H9 (cell line): ENCODE data around the gene MASP2. TPM values are rescaled to one million over a fixed set of nuclear protein-coding genes. Genes with fewer than 3 reads are reported as not detected.

Source experiments
- DNase-seq: peaks from one replicate; pipeline ENCODE4 v3.0.0-alpha.2; 2017
- H2AFZ ChIP-seq: one replicate; pipeline ENCODE4 v1.6.1; 2013; ENCODE audit warnings: mild to moderate bottlenecking, low read length, control low read depth, moderate library complexity
- H2AK5ac ChIP-seq: 2 replicates; pipeline ENCODE4 v1.6.1; 2013; ENCODE audit warnings: low read length, control low read depth, mixed read lengths; ENCODE audit not compliant: insufficient read length
- H2BK120ac ChIP-seq: one replicate; pipeline ENCODE4 v1.6.1; 2013; ENCODE audit warnings: low read depth, mild to moderate bottlenecking, low read length, control low read depth, inconsistent platforms; ENCODE audit not compliant: poor library complexity, severe bottlenecking
- H2BK12ac ChIP-seq: 2 replicates; pipeline ENCODE4 v1.6.1; 2013; ENCODE audit warnings: low read length, control low read depth, mixed read lengths, low read depth; ENCODE audit not compliant: insufficient read length
- H2BK15ac ChIP-seq: 2 replicates; pipeline ENCODE4 v1.6.1; 2013; ENCODE audit warnings: low read depth, low read length, control low read depth
- H2BK20ac ChIP-seq: one replicate; pipeline ENCODE4 v1.6.1; 2013; ENCODE audit warnings: low read depth, mild to moderate bottlenecking, low read length, control low read depth, inconsistent platforms; ENCODE audit not compliant: poor library complexity, severe bottlenecking
- H2BK5ac ChIP-seq: 2 replicates; pipeline ENCODE4 v1.6.1; 2013; ENCODE audit warnings: low read length, control low read depth, mixed read lengths; ENCODE audit not compliant: insufficient read length
- H3K14ac ChIP-seq: 2 replicates; pipeline ENCODE4 v1.6.1; 2013; ENCODE audit warnings: low read length, control low read depth; ENCODE audit not compliant: insufficient read depth
- H3K18ac ChIP-seq: 2 replicates; pipeline ENCODE4 v1.6.1; 2013; ENCODE audit warnings: low read depth, mild to moderate bottlenecking, mixed read lengths, low read length, control low read depth; ENCODE audit not compliant: insufficient read length
- H3K23ac ChIP-seq: 2 replicates; pipeline ENCODE4 v1.6.1; 2013; ENCODE audit warnings: low read length, control low read depth, mixed read lengths, low read depth; ENCODE audit not compliant: insufficient read length
- H3K23me2 ChIP-seq: 2 replicates; pipeline ENCODE4 v1.6.1; 2013; ENCODE audit warnings: low read depth, mild to moderate bottlenecking, mixed read lengths, low read length, control low read depth; ENCODE audit not compliant: insufficient read length, poor library complexity, severe bottlenecking
- H3K27ac ChIP-seq: 2 replicates; pipeline ENCODE4 v1.5.1; 2013; ENCODE audit warnings: low read length, control low read depth, mixed read lengths, low read depth; ENCODE audit not compliant: insufficient read length
- H3K27me3 ChIP-seq: 2 replicates; pipeline ENCODE4 v1.6.1; 2013; ENCODE audit warnings: low read length, control low read depth, inconsistent platforms; ENCODE audit not compliant: insufficient read depth
- H3K4ac ChIP-seq: 2 replicates; pipeline ENCODE4 v1.6.1; 2013; ENCODE audit warnings: low read depth, mild to moderate bottlenecking, control low read depth, inconsistent platforms, low read length, moderate library complexity
- H3K4me1 ChIP-seq: 2 replicates; pipeline ENCODE4 v1.6.1; 2013; ENCODE audit warnings: low read length, control low read depth, inconsistent platforms; ENCODE audit not compliant: insufficient read depth
- H3K4me2 ChIP-seq: 2 replicates; pipeline ENCODE4 v1.6.1; 2013; ENCODE audit warnings: low read length, control low read depth, mixed read lengths; ENCODE audit not compliant: insufficient read length, insufficient read depth
- H3K56ac ChIP-seq: 2 replicates; pipeline ENCODE4 v1.6.1; 2013; ENCODE audit warnings: low read depth, mild to moderate bottlenecking, mixed read lengths, low read length, control low read depth; ENCODE audit not compliant: insufficient read length
- H3K79me1 ChIP-seq: 2 replicates; pipeline ENCODE4 v1.6.1; 2013; ENCODE audit warnings: low read depth, mild to moderate bottlenecking, moderate library complexity, low read length, control low read depth, inconsistent platforms; ENCODE audit not compliant: insufficient read depth, poor library complexity, severe bottlenecking
- H3K79me2 ChIP-seq: 2 replicates; pipeline ENCODE4 v1.6.1; 2013; ENCODE audit warnings: low read length, control low read depth, inconsistent platforms; ENCODE audit not compliant: insufficient read depth
- H3K9ac ChIP-seq: 2 replicates; pipeline ENCODE4 v1.6.1; 2013; ENCODE audit warnings: low read length, control low read depth, mixed read lengths; ENCODE audit not compliant: insufficient read length; ENCODE audit errors: extremely low read depth
- H3K9me3 ChIP-seq: one replicate; pipeline ENCODE4 v1.6.1; 2013; ENCODE audit warnings: low read depth, low read length, inconsistent platforms; ENCODE audit not compliant: control insufficient read depth
- H3T11ph ChIP-seq: one replicate; pipeline ENCODE4 v1.6.1; 2013; ENCODE audit warnings: mild to moderate bottlenecking, low read length, control low read depth, inconsistent platforms
- H4K20me1 ChIP-seq: one replicate; pipeline ENCODE4 v1.6.1; 2013; ENCODE audit not compliant: control insufficient read depth, insufficient read length, insufficient read depth
- H4K5ac ChIP-seq: 2 replicates; pipeline ENCODE4 v1.6.1; 2013; ENCODE audit warnings: low read depth, mild to moderate bottlenecking, mixed read lengths, low read length, control low read depth; ENCODE audit not compliant: insufficient read length
- H4K8ac ChIP-seq: replicated peaks from 2 replicates; pipeline ENCODE4 v1.6.1; 2013; ENCODE audit warnings: low read length, control low read depth, mixed read lengths, low read depth; ENCODE audit not compliant: insufficient read length
- H4K91ac ChIP-seq: 2 replicates; pipeline ENCODE4 v1.6.1; 2013; ENCODE audit warnings: low read depth, mild to moderate bottlenecking, moderate library complexity, mixed read lengths, low read length, control low read depth; ENCODE audit not compliant: insufficient read length
- H3K27ac Mint-ChIP-seq, 3 experiments: 2 replicates in 2 of 3; 3 replicates in 1 of 3; pipeline ENCODE4 v1.8.0; 2020 to 2021; ENCODE audit warnings: mixed read lengths in 3 of 3, mild to moderate bottlenecking in 1 of 3, moderate library complexity in 1 of 3
- H3K27me3 Mint-ChIP-seq: 2 replicates; pipeline ENCODE4 v1.8.0; 2021; ENCODE audit warnings: low read depth, mild to moderate bottlenecking, moderate library complexity, mixed read lengths
- H3K36me3 Mint-ChIP-seq, 3 experiments: 2 replicates in 2 of 3; 3 replicates in 1 of 3; pipeline ENCODE4 v1.8.0; 2020 to 2021; ENCODE audit warnings: low read depth in 3 of 3, mixed read lengths in 3 of 3; ENCODE audit not compliant: insufficient read depth in 1 of 3
- H3K4me1 Mint-ChIP-seq, 2 experiments: 2 replicates each; pipeline ENCODE4 v1.8.0; 2020; ENCODE audit warnings: mixed read lengths in 2 of 2
- H3K4me3 Mint-ChIP-seq, 2 experiments: 2 replicates in 1 of 2; 3 replicates in 1 of 2; pipeline ENCODE4 v1.8.0; 2020 to 2021; ENCODE audit warnings: mild to moderate bottlenecking in 2 of 2, mixed read lengths in 2 of 2, moderate library complexity in 1 of 2
- H3K9me3 Mint-ChIP-seq, 2 experiments: 2 replicates in 1 of 2; 3 replicates in 1 of 2; pipeline ENCODE4 v1.8.0; 2020; ENCODE audit warnings: mild to moderate bottlenecking in 2 of 2, mixed read lengths in 2 of 2, moderate library complexity in 1 of 2
- CTCF ChIP-seq: fragments of 200-600 bp; sonication (generic); conservative IDR thresholded peaks from 3 replicates; pipeline ENCODE4 v1.8.0; 2021; ENCODE audit warnings: antibody characterized with exemption, mild to moderate bottlenecking
- WGBS: extraction: QIAGEN DNeasy Blood & Tissue Kit; methylation state at CpG from one replicate; pipeline ENCODE4 v1.1.7; 2013; ENCODE audit warnings: missing lambda C conversion rate, low lambda C conversion rate, mixed read lengths; ENCODE audit not compliant: insufficient read length; ENCODE audit errors: extremely low coverage; 5-methylcytosine and 5-hydroxymethylcytosine counted together
- total RNA-seq: library from RNA; stranded (reverse); gene quantifications from 2 replicates; pipeline ENCODE4 v1.2.1, GENCODE V29; 2021

MASP2 gene
- total RNA-seq, 1 experiment from 2014 or later = 0.46 TPM

- H3K4me1 ChIP-seq = no peaks in the 10 kb centered on the region; the same call in 1 of the 2 replicates
- no peak overlapping the region for H3K4ac ChIP-seq
- no peak overlapping the region for H3K4me2 ChIP-seq
- no peak overlapping the region for H2BK120ac ChIP-seq
- H3K79me2 ChIP-seq = no peaks in the 10 kb centered on the region
- H2BK5ac ChIP-seq = no peak overlapping the region
- no peaks in the 10 kb centered on the region for H3K27me3 ChIP-seq
- no peaks in the 10 kb centered on the region for H3K23me2 ChIP-seq
- no peak for TF ChIP-seq CTCF
- H2BK15ac ChIP-seq = no peak overlapping the region
- H3K9me3 ChIP-seq = no peaks in the 10 kb centered on the region
- H3K18ac ChIP-seq = no peak overlapping the region
- no peak overlapping the region for H2AK5ac ChIP-seq
- H4K20me1 ChIP-seq = no peaks in the 10 kb centered on the region
- DNase-seq = no peak
- no peak overlapping the region for H2AFZ ChIP-seq
- Mint-ChIP-seq H3K27me3 (no peaks in the 10 kb centered on the region), H3K36me3 (peaks cover 3 to 30% (median 20%) of the 10 kb centered on the region in 3 experiments; a peak in 6 of 7 replicates), H3K9me3 (no peaks in the 10 kb centered on the region), H3K4me1 (peaks cover 9 to 10% of the 10 kb centered on the region in 2 experiments), H3K27ac (peak overlapping the region in 1 of 3 experiments; percentile 74; a peak in 3 of 7 replicates), H3K4me3 (0 out of 5 replicates have a peak overlapping the region, but pooled peaks of 1 of the 2 experiments have one; percentile 2)
- H3K56ac ChIP-seq = no peak overlapping the region
- H4K91ac ChIP-seq = no peak overlapping the region
- H3K14ac ChIP-seq = no peak overlapping the region
- no peaks in the 10 kb centered on the region for H3K79me1 ChIP-seq
- H2BK20ac ChIP-seq = no peak overlapping the region
- no peak overlapping the region for H4K5ac ChIP-seq
- H2BK12ac ChIP-seq = no peak overlapping the region
- no CpG with 5 or more reads among the region's 9 CpGs for WGBS
- no peak overlapping the region for H3K23ac ChIP-seq
- H3K9ac ChIP-seq = no peak overlapping the region
- H3K27ac ChIP-seq = no peak overlapping the region
- no peak overlapping the region for H4K8ac ChIP-seq
- no peak overlapping the region for H3T11ph ChIP-seq
These were observed 16.2 kb downstream of the MASP2 start for GRCh38 chr1:11030865-11031264.
